Stimulated activated CD4-positive, alpha-beta T cell treated with anti-CD3 and anti-CD28 coated beads, Interleukin-2, amount 100 ng/mL, for 48 hours (primary cell): Measurements from ENCODE around the gene EDC4.

ENCODE experiments used
- DNase-seq, 2 donors: peaks; one replicate each; pipeline ENCODE4 v3.0.0-alpha.2; 2020

EDC4 gene

GRCh38 chr16:67915831-67916723, 43.2 kb downstream of the EDC4 start:
- DNase-seq = no peak

- DNase-seq = no peak
These were observed 44.4 kb downstream of the EDC4 start for GRCh38 chr16:67917140-67917851.

GRCh38 chr16:67917852-67918236, 45.0 kb downstream of the EDC4 start:
- DNase-seq = no peak

GRCh38 chr16:67919622-67920221, 46.9 kb downstream of the EDC4 start:
- no peak for DNase-seq

GRCh38 chr16:67922221-67922620, 49.4 kb downstream of the EDC4 start:
- no peak for DNase-seq

GRCh38 chr16:67922740-67923139, 49.9 kb downstream of the EDC4 start:
- DNase-seq = no peak

GRCh38 chr16:67923414-67924116, 50.7 kb downstream of the EDC4 start:
- no peak for DNase-seq

GRCh38 chr16:67924140-67924906, 51.5 kb downstream of the EDC4 start:
- DNase-seq = no peak

- DNase-seq = no peak
These were observed 53.4 kb downstream of the EDC4 start for GRCh38 chr16:67926181-67926750.

GRCh38 chr16:67927131-67927941, 54.5 kb downstream of the EDC4 start:
- no peak for DNase-seq

- DNase-seq = no peak
These were observed 55.3 kb downstream of the EDC4 start for GRCh38 chr16:67928147-67928546.

GRCh38 chr16:67928561-67929364, 55.9 kb downstream of the EDC4 start:
- peak; percentile 72 to 75 for DNase-seq

GRCh38 chr16:67930191-67930590, 57.3 kb downstream of the EDC4 start:
- no peak for DNase-seq

- DNase-seq = no peak
These were observed 57.9 kb downstream of the EDC4 start for GRCh38 chr16:67930678-67931211.
